CD8-positive, alpha-beta memory T cell (primary cell): ENCODE data around the gene SEMA5A. TPM values are rescaled to one million over a fixed set of nuclear protein-coding genes. Genes with fewer than 3 reads are reported as not detected.
"Not testable (repeated sequence)": the region's sequence is repeated elsewhere in the genome, so short reads cannot be mapped to it uniquely, and the experiment has no call there.

ENCODE experiments used
- CTCF ChIA-PET: fragments of 350-600 bp; sonication (Branson Sonifier 250); formaldehyde crosslinking; loops from one replicate; lab custom pipeline; 2021; ENCODE audit warnings: antibody characterized with exemption; lab: Charles Lee
- POLR2A ChIA-PET: fragments of 350-600 bp; sonication (Branson Sonifier 250); formaldehyde crosslinking; loops from one replicate; lab custom pipeline; 2021; ENCODE audit warnings: antibody characterized with exemption; lab: Charles Lee
- DNase-seq, 5 donors: peaks; one replicate each; pipeline versions ENCODE4 v3.0.0 to v3.0.0-alpha.2; 2020 to 2022; ENCODE audit warnings: mixed read lengths in 1 of 5
- H3K27ac ChIP-seq: one replicate; pipeline ENCODE4 v1.7.0; 2013; ENCODE audit warnings: low read depth, mild to moderate bottlenecking, low read length, moderate library complexity
- H3K27me3 ChIP-seq: 2 replicates; pipeline ENCODE4 v1.7.0; 2013; ENCODE audit warnings: low read length, mild to moderate bottlenecking; ENCODE audit not compliant: insufficient read depth, poor library complexity, severe bottlenecking
- H3K36me3 ChIP-seq: 2 replicates; pipeline ENCODE4 v1.7.0; 2013; ENCODE audit warnings: mild to moderate bottlenecking, low read length, moderate library complexity; ENCODE audit not compliant: insufficient read depth
- H3K4me1 ChIP-seq: 2 replicates; pipeline ENCODE4 v1.7.0; 2013; ENCODE audit warnings: mild to moderate bottlenecking, low read length, moderate library complexity; ENCODE audit not compliant: insufficient read depth
- H3K4me3 ChIP-seq: 2 replicates; pipeline ENCODE4 v1.7.0; 2013; ENCODE audit warnings: mild to moderate bottlenecking, low read length
- H3K9me3 ChIP-seq: 2 replicates; pipeline ENCODE4 v1.7.0; 2013; ENCODE audit warnings: mild to moderate bottlenecking, low read length
- H3K27ac Mint-ChIP-seq, 8 donors: one replicate each; pipeline ENCODE4 v1.8.0; 2020 to 2021; ENCODE audit warnings: mixed read lengths in 8 of 8, mild to moderate bottlenecking in 6 of 8, inconsistent platforms in 3 of 8, moderate library complexity in 3 of 8
- H3K27me3 Mint-ChIP-seq, 2 donors: one replicate each; pipeline ENCODE4 v1.8.0; 2020 to 2021; ENCODE audit warnings: mixed read lengths in 2 of 2, mild to moderate bottlenecking in 1 of 2, moderate library complexity in 1 of 2
- H3K36me3 Mint-ChIP-seq, 3 donors: one replicate each; pipeline ENCODE4 v1.8.0; 2020 to 2021; ENCODE audit warnings: mixed read lengths in 3 of 3, inconsistent platforms in 1 of 3, mild to moderate bottlenecking in 1 of 3
- H3K4me1 Mint-ChIP-seq, 3 donors: one replicate each; pipeline ENCODE4 v1.8.0; 2020 to 2021; ENCODE audit warnings: mixed read lengths in 3 of 3, inconsistent platforms in 1 of 3, mild to moderate bottlenecking in 1 of 3
- H3K4me3 Mint-ChIP-seq, 7 donors: one replicate each; pipeline ENCODE4 v1.8.0; 2020 to 2021; ENCODE audit warnings: mixed read lengths in 7 of 7, mild to moderate bottlenecking in 6 of 7, moderate library complexity in 4 of 7, inconsistent platforms in 2 of 7
- H3K9me3 Mint-ChIP-seq, 5 donors: one replicate each; pipeline ENCODE4 v1.8.0; 2020 to 2022; ENCODE audit warnings: mixed read lengths in 5 of 5, mild to moderate bottlenecking in 3 of 5, moderate library complexity in 2 of 5, inconsistent platforms in 1 of 5
- polyA plus RNA-seq: library from polyadenylated mRNA; unstranded; fragments of 300-500 nt; fragmentation: Illumina TruSeq; gene quantifications from one replicate; pipeline ENCODE4 v1.2.3, GENCODE V29; 2021
- total RNA-seq, 2 experiments: library from RNA; stranded (reverse); gene quantifications; one replicate each; pipeline ENCODE4 v1.2.3, GENCODE V29; 2021

The SEMA5A gene
- total and polyA plus RNA-seq, 3 experiments from 2014 or later, result not detected

DNA sequence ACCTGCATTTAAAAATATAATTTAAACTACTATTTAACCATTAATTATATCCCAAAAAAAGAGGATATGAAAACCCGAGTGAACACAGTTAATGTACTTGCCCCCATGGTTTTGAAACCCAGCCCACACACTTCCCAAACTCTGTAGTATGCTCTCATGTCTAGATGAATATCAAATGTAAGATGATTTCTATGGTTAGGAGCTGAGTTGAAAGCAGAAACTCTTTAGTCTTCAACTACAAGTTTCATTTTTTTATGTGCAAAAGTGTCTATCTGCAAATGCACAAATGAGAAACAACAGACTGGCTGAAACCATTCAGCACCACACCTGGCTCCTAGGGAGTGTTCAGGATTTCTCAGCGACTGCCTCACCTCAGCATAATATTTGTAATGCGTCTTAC lies 183.3 kb downstream of the SEMA5A start:
- H3K9me3 Mint-ChIP-seq, result peaks cover 2 to 7% (median 5%) of the 10 kb centered on the region in 5 donors
- DNase-seq, result no peak
- peaks cover 0 to 3% (median 0%) of the 10 kb centered on the region in 3 donors for H3K36me3 Mint-ChIP-seq
- Histone ChIP-seq H3K36me3 (no peaks in the 10 kb centered on the region), H3K27ac (no peak overlapping the region), H3K27me3 (no peaks in the 10 kb centered on the region), H3K4me1 (no peaks in the 10 kb centered on the region), H3K4me3 (no peak overlapping the region), H3K9me3 (no peaks in the 10 kb centered on the region)
- H3K27me3 Mint-ChIP-seq, result no peaks in the 10 kb centered on the region
- no peak overlapping the region for H3K4me3 Mint-ChIP-seq
- CTCF ChIA-PET, result no interaction called here
- POLR2A ChIA-PET, result no interaction called here
- H3K4me1 Mint-ChIP-seq, result no peaks in the 10 kb centered on the region
- no peak overlapping the region for H3K27ac Mint-ChIP-seq

DNA sequence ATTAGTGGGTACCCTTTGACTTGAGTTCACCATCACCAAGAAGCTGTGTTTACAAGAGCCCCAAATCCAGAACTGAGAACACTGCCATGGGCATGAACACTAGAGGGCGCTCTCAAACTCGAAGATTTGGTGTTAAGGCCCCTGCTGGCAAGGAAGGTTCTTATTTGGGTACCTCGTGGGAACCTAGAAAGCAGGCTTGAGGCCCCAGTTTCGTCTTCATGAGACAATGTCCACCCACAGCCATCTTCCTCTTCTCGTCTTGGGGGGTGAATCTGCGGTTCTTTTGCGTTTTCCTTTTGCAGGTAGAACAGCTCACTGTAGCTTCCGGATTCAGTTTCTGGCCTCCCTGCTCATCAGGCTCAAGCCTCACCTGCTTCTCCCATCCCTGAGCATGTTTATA lies 184.0 kb downstream of the SEMA5A start:
- ChIA-PET CTCF (no interaction called here), POLR2A (no interaction called here)
- Histone ChIP-seq H3K27ac (no peak overlapping the region), H3K9me3 (no peaks in the 10 kb centered on the region), H3K4me3 (no peak overlapping the region), H3K4me1 (no peaks in the 10 kb centered on the region), H3K27me3 (no peaks in the 10 kb centered on the region), H3K36me3 (no peaks in the 10 kb centered on the region)
- H3K36me3 Mint-ChIP-seq, result peaks cover 0 to 3% (median 0%) of the 10 kb centered on the region in 3 donors
- peak in 1 of 5 donors; percentile 14 for DNase-seq
- H3K4me3 Mint-ChIP-seq, result no peak overlapping the region
- no peaks in the 10 kb centered on the region for H3K4me1 Mint-ChIP-seq
- H3K27me3 Mint-ChIP-seq, result no peaks in the 10 kb centered on the region
- peaks cover 2 to 7% (median 5%) of the 10 kb centered on the region in 5 donors for H3K9me3 Mint-ChIP-seq
- H3K27ac Mint-ChIP-seq, result peak overlapping the region in 1 of 8 donors; percentile 23

DNA sequence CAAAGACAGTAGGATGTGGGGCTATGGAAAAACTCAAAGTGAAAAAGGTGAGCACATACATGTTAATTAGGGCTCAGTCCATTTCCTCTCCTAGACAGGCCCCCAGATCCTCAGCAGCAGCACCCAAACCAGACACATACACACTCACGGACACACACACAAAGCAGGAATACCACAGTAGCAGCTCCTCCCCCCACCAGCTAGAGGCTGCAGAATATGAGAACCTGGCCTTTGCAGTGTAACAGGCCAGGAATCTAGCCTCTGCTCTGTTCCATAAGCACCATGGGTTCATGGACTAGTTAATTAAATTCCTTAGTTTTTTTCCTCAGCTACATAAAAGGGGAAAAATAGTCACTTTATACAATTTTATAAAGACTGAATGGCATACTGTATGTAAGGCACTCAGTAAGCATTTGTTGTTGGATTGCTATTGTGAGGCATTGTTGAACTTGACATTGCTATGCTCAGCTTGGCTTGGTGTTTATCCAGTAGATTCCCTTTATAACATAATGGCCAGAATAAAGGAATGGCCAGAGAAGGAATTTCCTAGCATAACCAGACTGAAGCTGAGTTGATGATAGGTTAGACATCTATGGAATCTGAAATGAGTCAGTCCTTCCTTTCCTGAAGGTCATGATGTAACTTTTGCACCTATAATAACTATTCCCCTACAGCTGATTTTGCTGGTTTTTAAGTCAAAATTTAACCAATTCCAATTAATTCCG lies 186.8 kb downstream of the SEMA5A start:
- Mint-ChIP-seq H3K27ac (no peak overlapping the region), H3K36me3 (peaks cover 0 to 3% (median 0%) of the 10 kb centered on the region in 3 donors), H3K4me1 (no peaks in the 10 kb centered on the region), H3K9me3 (peaks cover 3 to 10% (median 7%) of the 10 kb centered on the region in 5 donors), H3K27me3 (no peaks in the 10 kb centered on the region), H3K4me3 (no peak overlapping the region)
- H3K27ac ChIP-seq, result no peak overlapping the region
- no peaks in the 10 kb centered on the region for H3K36me3 ChIP-seq
- no peaks in the 10 kb centered on the region for H3K9me3 ChIP-seq
- no peaks in the 10 kb centered on the region for H3K4me1 ChIP-seq
- H3K4me3 ChIP-seq, result no peak overlapping the region
- no peak for DNase-seq
- H3K27me3 ChIP-seq, result no peaks in the 10 kb centered on the region
- ChIA-PET CTCF (no interaction called here), POLR2A (no interaction called here)

DNA sequence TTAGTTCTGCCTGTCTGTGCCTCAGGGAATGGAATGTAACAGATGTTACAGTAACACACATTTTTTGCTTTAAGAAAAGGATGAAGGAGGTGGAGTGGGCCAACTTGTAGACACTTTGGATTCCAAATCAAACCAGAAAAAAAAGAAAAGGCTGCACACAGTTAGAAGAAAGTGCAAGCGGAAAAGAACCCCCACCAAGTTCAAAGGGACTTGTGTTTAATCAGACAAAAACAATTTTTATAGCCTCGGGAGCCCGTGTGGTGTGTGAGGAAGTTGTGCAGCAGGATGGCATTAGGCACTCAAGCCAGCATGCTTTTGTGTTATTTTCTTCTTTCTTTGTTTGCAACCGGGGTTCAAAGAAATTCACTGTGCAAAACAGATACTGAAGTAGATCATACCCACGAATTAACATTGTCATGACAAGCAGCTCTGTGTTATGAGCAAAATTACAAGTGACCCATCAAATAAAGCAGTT lies 189.5 kb downstream of the SEMA5A start:
- DNase-seq, result no peak
- H3K27ac Mint-ChIP-seq, result no peak overlapping the region
- H3K4me3 Mint-ChIP-seq, result no peak overlapping the region
- Histone ChIP-seq H3K27ac (no peak overlapping the region), H3K9me3 (no peaks in the 10 kb centered on the region), H3K27me3 (no peaks in the 10 kb centered on the region), H3K4me1 (no peaks in the 10 kb centered on the region), H3K4me3 (no peak overlapping the region), H3K36me3 (no peaks in the 10 kb centered on the region)
- H3K27me3 Mint-ChIP-seq, result no peaks in the 10 kb centered on the region
- POLR2A ChIA-PET, result no interaction called here
- peaks cover 2 to 16% (median 3%) of the 10 kb centered on the region in 5 donors for H3K9me3 Mint-ChIP-seq
- peaks cover 0 to under 1% (median 0%) of the 10 kb centered on the region in 3 donors for H3K36me3 Mint-ChIP-seq
- CTCF ChIA-PET, result no interaction called here
- H3K4me1 Mint-ChIP-seq, result no peaks in the 10 kb centered on the region

DNA sequence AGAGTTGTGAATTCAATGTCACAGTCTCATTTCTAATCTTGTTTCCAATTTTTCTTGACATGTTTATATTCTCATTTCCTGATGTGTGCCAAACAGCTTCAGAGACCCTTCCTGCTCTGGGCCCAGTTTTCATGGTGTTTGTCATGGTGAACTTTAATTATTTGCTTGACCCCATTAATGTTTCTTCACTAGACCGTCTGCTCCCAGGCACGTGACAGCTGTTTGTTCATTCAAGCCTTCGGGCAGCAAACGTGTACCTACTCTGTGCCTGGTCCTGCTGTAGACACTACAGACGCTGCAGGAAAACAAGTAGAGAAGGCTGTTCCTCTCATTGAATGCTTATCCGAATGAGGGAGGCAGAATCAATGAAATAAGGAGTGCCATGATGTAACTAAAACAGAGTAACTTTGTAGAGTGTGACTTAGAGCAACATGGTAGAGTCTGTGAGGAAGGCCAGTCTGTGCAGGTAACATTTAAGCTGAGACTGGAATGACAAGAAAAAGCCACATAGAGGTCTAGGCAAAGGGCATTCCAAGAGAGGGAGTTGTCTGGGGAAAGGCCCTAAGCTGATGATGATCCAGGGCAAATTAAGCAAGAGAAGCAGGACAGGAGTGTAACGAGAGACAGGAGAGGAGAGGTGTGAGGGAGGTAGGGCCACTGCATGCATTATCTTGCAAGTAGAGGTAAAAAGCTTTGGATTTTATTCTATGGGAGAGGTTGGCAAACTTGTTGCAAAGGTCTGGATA lies 191.4 kb downstream of the SEMA5A start:
- Histone ChIP-seq H3K27me3 (no peaks in the 10 kb centered on the region), H3K27ac (no peak overlapping the region), H3K4me3 (no peak overlapping the region), H3K9me3 (no peaks in the 10 kb centered on the region), H3K4me1 (no peaks in the 10 kb centered on the region), H3K36me3 (no peaks in the 10 kb centered on the region)
- Mint-ChIP-seq H3K4me1 (no peaks in the 10 kb centered on the region), H3K4me3 (no peak overlapping the region), H3K27ac (peak overlapping the region in 1 of 8 donors; percentile 51), H3K27me3 (no peaks in the 10 kb centered on the region), H3K36me3 (no peaks in the 10 kb centered on the region), H3K9me3 (peaks cover 2 to 15% (median 3%) of the 10 kb centered on the region in 5 donors)
- ChIA-PET POLR2A (no interaction called here), CTCF (no interaction called here)
- DNase-seq, result no peak

DNA sequence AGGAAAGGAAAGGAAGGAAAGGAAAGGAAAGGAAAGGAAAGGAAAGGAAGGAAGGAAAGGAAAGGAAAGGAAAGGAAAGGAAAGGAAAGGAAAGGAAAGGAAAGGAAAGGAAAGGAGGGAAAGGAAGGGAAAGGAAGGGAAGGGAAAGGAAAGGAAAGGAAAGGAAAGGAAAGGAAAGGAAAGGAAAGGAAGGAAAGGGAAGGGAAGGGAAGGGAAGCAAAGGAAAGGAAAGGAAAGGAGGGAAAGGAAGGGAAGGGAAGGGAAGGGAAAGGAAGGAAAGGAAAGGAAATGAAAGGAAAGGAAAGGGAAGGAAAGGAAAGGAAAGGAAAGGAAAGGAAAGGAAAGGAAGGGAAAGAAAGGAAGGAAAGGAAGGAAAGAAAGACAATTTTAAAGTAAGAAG lies 192.8 kb downstream of the SEMA5A start:
- not testable (repeated sequence) for H3K4me1 Mint-ChIP-seq, H3K4me3 Mint-ChIP-seq, H3K27ac Mint-ChIP-seq

DNA sequence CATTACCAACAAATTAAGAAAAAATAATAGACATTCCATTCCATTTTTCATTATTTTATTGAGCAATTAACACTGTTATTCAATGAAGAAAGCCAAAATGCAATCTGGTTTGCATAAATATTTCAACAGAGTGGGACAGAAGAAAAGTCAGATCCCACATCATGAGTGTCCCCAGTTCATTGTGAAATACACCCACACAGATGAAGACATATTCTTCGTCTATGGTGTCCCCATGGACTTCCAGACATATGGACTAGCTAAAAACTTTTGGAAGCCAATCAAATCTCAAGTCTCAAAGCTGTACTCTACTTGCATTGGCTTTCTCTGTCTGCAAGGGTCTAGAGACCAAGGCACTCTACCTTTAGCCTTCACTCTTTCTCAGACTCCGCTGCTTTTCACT lies 194.3 kb downstream of the SEMA5A start:
- Mint-ChIP-seq H3K4me3 (no peak overlapping the region), H3K4me1 (no peaks in the 10 kb centered on the region), H3K27ac (no peak overlapping the region), H3K27me3 (no peaks in the 10 kb centered on the region), H3K36me3 (no peaks in the 10 kb centered on the region), H3K9me3 (peaks cover 3 to 15% (median 4%) of the 10 kb centered on the region in 5 donors)
- no peaks in the 10 kb centered on the region for H3K4me1 ChIP-seq
- no peak for DNase-seq
- no peaks in the 10 kb centered on the region for H3K9me3 ChIP-seq
- H3K36me3 ChIP-seq, result no peaks in the 10 kb centered on the region
- ChIA-PET POLR2A (no interaction called here), CTCF (no interaction called here)
- no peak overlapping the region for H3K27ac ChIP-seq
- no peak overlapping the region for H3K4me3 ChIP-seq
- H3K27me3 ChIP-seq, result no peaks in the 10 kb centered on the region

More for the DNA sequence above, 192.8 kb downstream of the SEMA5A start:
- POLR2A ChIA-PET, DNase-seq, H3K4me3 ChIP-seq, H3K36me3 ChIP-seq, H3K9me3 ChIP-seq, CTCF ChIA-PET, H3K27ac ChIP-seq, H3K4me1 ChIP-seq, H3K36me3 Mint-ChIP-seq, H3K27me3 ChIP-seq, H3K27me3 Mint-ChIP-seq: not testable (repeated sequence)
- H3K9me3 Mint-ChIP-seq, result peaks cover 3 to 15% (median 4%) of the 10 kb centered on the region in 5 donors

DNA sequence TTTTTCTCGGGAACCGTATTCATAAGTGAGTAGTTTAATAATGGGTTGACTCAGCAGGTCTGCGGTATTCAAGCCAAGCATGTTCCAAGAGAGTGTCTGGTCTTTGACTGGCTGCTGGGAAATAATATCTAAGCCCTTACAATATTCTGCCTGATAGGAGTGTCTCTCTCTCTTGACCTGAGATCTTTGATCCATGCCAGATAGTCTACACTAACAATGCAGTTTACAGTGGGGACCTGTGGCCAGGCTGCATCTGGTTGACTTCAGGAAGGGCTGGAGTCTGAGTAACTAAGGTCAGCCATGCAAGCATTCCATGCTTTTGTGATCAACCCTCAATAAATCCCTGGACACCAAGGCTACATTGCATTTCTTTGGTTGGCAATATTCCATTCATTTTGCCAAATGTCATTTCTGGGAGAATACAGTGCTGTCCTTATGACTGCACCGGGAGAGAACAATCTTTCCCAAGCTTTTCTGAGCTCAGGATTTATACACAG lies 195.5 kb downstream of the SEMA5A start:
- H3K36me3 ChIP-seq, result no peaks in the 10 kb centered on the region
- H3K27ac ChIP-seq, result no peak overlapping the region
- no peaks in the 10 kb centered on the region for H3K4me1 ChIP-seq
- Mint-ChIP-seq H3K27ac (no peak overlapping the region), H3K27me3 (no peaks in the 10 kb centered on the region), H3K36me3 (no peaks in the 10 kb centered on the region), H3K4me1 (no peaks in the 10 kb centered on the region), H3K9me3 (peaks cover under 1 to 11% (median 4%) of the 10 kb centered on the region in 5 donors), H3K4me3 (no peak overlapping the region)
- no peaks in the 10 kb centered on the region for H3K27me3 ChIP-seq
- ChIA-PET POLR2A (no interaction called here), CTCF (no interaction called here)
- no peak overlapping the region for H3K4me3 ChIP-seq
- no peak for DNase-seq
- no peaks in the 10 kb centered on the region for H3K9me3 ChIP-seq
